COR-L47 (cell line): ENCODE data around the gene NLGN1.

Experiments
- DNase-seq: peaks from one replicate; lab custom pipeline; 2025; lab: John Stamatoyannopoulos, UW

NLGN1 gene

GRCh38 chr3:174098746-174099145 is 701.2 kb downstream of the NLGN1 start:
- no peak for DNase-seq

GRCh38 chr3:174099724-174100123 is 702.2 kb downstream of the NLGN1 start:
- DNase-seq: no peak

GRCh38 chr3:174100744-174101143 is 703.2 kb downstream of the NLGN1 start:
- DNase-seq: no peak

GRCh38 chr3:174101244-174101643 is 703.7 kb downstream of the NLGN1 start:
- peak; percentile 58 for DNase-seq

GRCh38 chr3:174102274-174102673 is 704.7 kb downstream of the NLGN1 start:
- no peak for DNase-seq

GRCh38 chr3:174102866-174103265 is 705.3 kb downstream of the NLGN1 start:
- no peak for DNase-seq

GRCh38 chr3:174110761-174111160 is 713.2 kb downstream of the NLGN1 start:
- DNase-seq: no peak

GRCh38 chr3:174111776-174112175 is 714.2 kb downstream of the NLGN1 start:
- no peak for DNase-seq

- no peak for DNase-seq
Observed at GRCh38 chr3:174116421-174116820, 718.9 kb downstream of the NLGN1 start.

GRCh38 chr3:174120997-174121396 is 723.5 kb downstream of the NLGN1 start:
- no peak for DNase-seq

- no peak for DNase-seq
Observed at GRCh38 chr3:174122411-174122810, 724.9 kb downstream of the NLGN1 start.

- DNase-seq: peak; percentile 80
Observed at GRCh38 chr3:174125267-174125824, 727.8 kb downstream of the NLGN1 start.

GRCh38 chr3:174126990-174127758 is 729.6 kb downstream of the NLGN1 start:
- no peak for DNase-seq

GRCh38 chr3:174132006-174132405 is 734.5 kb downstream of the NLGN1 start:
- DNase-seq: no peak

- no peak for DNase-seq
Observed at GRCh38 chr3:174132421-174133042, 735.0 kb downstream of the NLGN1 start.

- no peak for DNase-seq
Observed at GRCh38 chr3:174146008-174146407, 748.5 kb downstream of the NLGN1 start.

GRCh38 chr3:174147798-174148197 is 750.3 kb downstream of the NLGN1 start:
- DNase-seq: no peak

- DNase-seq: no peak
Observed at GRCh38 chr3:174153871-174154270, 756.3 kb downstream of the NLGN1 start.

- no peak for DNase-seq
Observed at GRCh38 chr3:174156200-174156599, 758.7 kb downstream of the NLGN1 start.

- DNase-seq: no peak
Observed at GRCh38 chr3:174158674-174159073, 761.1 kb downstream of the NLGN1 start.

GRCh38 chr3:174159604-174160003 is 762.1 kb downstream of the NLGN1 start:
- DNase-seq: no peak

GRCh38 chr3:174162550-174162949 is 765.0 kb downstream of the NLGN1 start:
- DNase-seq: no peak

GRCh38 chr3:174168026-174168425 is 770.5 kb downstream of the NLGN1 start:
- no peak for DNase-seq
